WI38 (cell line): ENCODE results near the gene ALDH1A2.
"Not testable (repeated sequence)": the region's sequence is repeated elsewhere in the genome, so short reads cannot be mapped to it uniquely, and the experiment has no call there.

Source experiments
- H3K4me3 ChIP-seq: 2 replicates; pipeline ENCODE4 v1.5.1; 2011; ENCODE audit warnings: low read depth, mild to moderate bottlenecking, control low read depth, low read length
- CTCF ChIP-seq: IDR thresholded peaks from 2 replicates; pipeline ENCODE4 v1.5.1; 2012; ENCODE audit warnings: low read depth, mild to moderate bottlenecking, control low read depth, low read length

Gene ALDH1A2

GRCh38 chr15:58015565-58015964 is 49.9 kb downstream of the ALDH1A2 start:
- TF ChIP-seq CTCF = no peak
- no peak overlapping the region for H3K4me3 ChIP-seq

- H3K4me3 ChIP-seq = no peak overlapping the region
- TF ChIP-seq CTCF = no peak
Measured at GRCh38 chr15:58014470-58014869, 51.0 kb downstream of the ALDH1A2 start.

- H3K4me3 ChIP-seq = no peak overlapping the region
- TF ChIP-seq CTCF = no peak
Measured at GRCh38 chr15:58014040-58014439, 51.5 kb downstream of the ALDH1A2 start.

- H3K4me3 ChIP-seq = no peak overlapping the region
- no peak for TF ChIP-seq CTCF
Measured at GRCh38 chr15:58010983-58011382, 54.5 kb downstream of the ALDH1A2 start.

GRCh38 chr15:58003810-58004209 is 61.7 kb downstream of the ALDH1A2 start:
- no peak for TF ChIP-seq CTCF
- no peak overlapping the region for H3K4me3 ChIP-seq

- TF ChIP-seq CTCF = no peak
- no peak overlapping the region for H3K4me3 ChIP-seq
Measured at GRCh38 chr15:58002338-58003126, 63.0 kb downstream of the ALDH1A2 start.

GRCh38 chr15:57999699-58000098 is 65.8 kb downstream of the ALDH1A2 start:
- H3K4me3 ChIP-seq = not testable (repeated sequence)

- TF ChIP-seq CTCF = no peak
- H3K4me3 ChIP-seq = no peak overlapping the region
Measured at GRCh38 chr15:57996561-57996960, 69.0 kb downstream of the ALDH1A2 start.
